Endothelial cell of umbilical vein (primary cell): Measurements from ENCODE around the gene EIF2B2. TPM values are rescaled to one million over a fixed set of nuclear protein-coding genes. Genes with fewer than 3 reads are reported as not detected.
A peak's percentile ranks its signal among the peaks of the same experiment; 100 is the strongest.

Experiments used
- BruUV-seq: library from RNA; stranded (reverse); fragments of 400-500 nt; replicated peaks from 2 replicates; lab custom pipeline; 2021; lab: Mats Ljungman, UMichigan
- CTCF ChIA-PET: fragments of 300-600, 350-600 bp; sonication (Branson Sonifier 250); formaldehyde crosslinking; loops from one replicate; lab custom pipeline; 2021; ENCODE audit warnings: antibody characterized with exemption, inconsistent platforms; lab: Charles Lee
- POLR2A ChIA-PET: fragments of 300-600, 350-600 bp; sonication (Branson Sonifier 250); formaldehyde crosslinking; loops from one replicate; lab custom pipeline; 2021; ENCODE audit warnings: antibody characterized with exemption, inconsistent platforms; lab: Charles Lee
- DNase-seq: peaks from one replicate; pipeline ENCODE4 v3.0.0-alpha.2; 2011; ENCODE audit warnings: low read depth, low spot score
- FAIRE-seq: peaks from 2 replicates; lab custom pipeline; 2011; peaks lifted over from hg19 to GRCh38; lab: Jason Lieb, UNC
- H2AFZ ChIP-seq: 2 replicates; pipeline ENCODE4 v1.6.0; 2012; ENCODE audit warnings: low read depth, low read length, control low read depth, inconsistent platforms
- H3K27ac ChIP-seq: 2 replicates; pipeline ENCODE4 v1.5.1; 2011; ENCODE audit warnings: low read depth, mild to moderate bottlenecking, control low read depth, low read length, moderate library complexity; ENCODE audit not compliant: insufficient read depth
- H3K27me3 ChIP-seq, 2 experiments: 2 replicates each; pipeline versions ENCODE4 v1.6.0 to v1.6.1; 2011; ENCODE audit warnings: low read length in 2 of 2, mixed read lengths in 1 of 2; ENCODE audit not compliant: control insufficient read depth in 2 of 2, insufficient read depth in 2 of 2
- H3K36me3 ChIP-seq, 2 experiments: 2 replicates in 1 of 2; 3 replicates in 1 of 2; pipeline ENCODE4 v1.5.1; 2011; ENCODE audit warnings: low read length in 2 of 2, mild to moderate bottlenecking in 1 of 2, moderate library complexity in 1 of 2; ENCODE audit not compliant: control insufficient read depth in 2 of 2, insufficient read depth in 2 of 2; ENCODE audit errors: extremely low read depth in 1 of 2
- H3K4me1 ChIP-seq: 3 replicates; pipeline ENCODE4 v1.5.1; 2011; ENCODE audit warnings: mild to moderate bottlenecking, low read length; ENCODE audit not compliant: control insufficient read depth, insufficient read depth; ENCODE audit errors: extremely low read depth
- H3K4me2 ChIP-seq: 2 replicates; pipeline ENCODE4 v1.6.1; 2011; ENCODE audit warnings: low read length, control low read depth, mixed read lengths; ENCODE audit not compliant: insufficient read depth
- H3K4me3 ChIP-seq, 3 experiments: fragments of 200-600 bp in 1 of 3; sonication (generic), shearing (Covaris generic) in 1 of 3; replicated peaks in 1 of 3; 2 replicates each; pipeline ENCODE4 v1.5.1; 2011 to 2016; ENCODE audit warnings: control low read depth in 3 of 3, low read length in 3 of 3, mild to moderate bottlenecking in 2 of 3, inconsistent platforms in 1 of 3, low read depth in 1 of 3, moderate library complexity in 1 of 3; ENCODE audit not compliant: insufficient read depth in 1 of 3
- H3K79me2 ChIP-seq: 2 replicates; pipeline ENCODE4 v1.6.0; 2012; ENCODE audit warnings: low read length, inconsistent platforms; ENCODE audit not compliant: control insufficient read depth, insufficient read depth
- H3K9ac ChIP-seq: replicated peaks from 2 replicates; pipeline ENCODE3; 2011; ENCODE audit warnings: low read length, control low read depth; ENCODE audit not compliant: insufficient read depth; ENCODE audit errors: extremely low read depth
- H3K9me1 ChIP-seq: replicated peaks from 3 replicates; pipeline ENCODE4 v1.6.0; 2011; ENCODE audit warnings: mild to moderate bottlenecking, low read length; ENCODE audit not compliant: control insufficient read depth, insufficient read depth; ENCODE audit errors: extremely low read depth
- H3K9me3 ChIP-seq: replicated peaks from 2 replicates; pipeline ENCODE4 v1.5.1; 2012; ENCODE audit warnings: low read length, inconsistent platforms; ENCODE audit not compliant: control insufficient read depth, insufficient read depth
- H4K20me1 ChIP-seq: replicated peaks from 2 replicates; pipeline ENCODE3; 2011; ENCODE audit warnings: mild to moderate bottlenecking, low read length; ENCODE audit not compliant: control insufficient read depth, insufficient read depth; ENCODE audit errors: extremely low read depth
- EZH2 ChIP-seq: IDR thresholded peaks from 2 replicates; pipeline ENCODE4 v1.6.1; 2012; ENCODE audit warnings: borderline replicate concordance, low read depth, mild to moderate bottlenecking, moderate library complexity, low read length, inconsistent platforms; ENCODE audit not compliant: severe bottlenecking
- FOS ChIP-seq: IDR thresholded peaks from 2 replicates; pipeline ENCODE4 v1.6.1; 2011; ENCODE audit warnings: mild to moderate bottlenecking, low read length, moderate library complexity, borderline replicate concordance; ENCODE audit not compliant: insufficient read depth
- GATA2 ChIP-seq: IDR thresholded peaks from 2 replicates; pipeline ENCODE4 v1.7.0; 2011; ENCODE audit warnings: low read depth, mild to moderate bottlenecking, moderate library complexity, mixed read lengths, low read length; ENCODE audit not compliant: insufficient read length, insufficient read depth
- JUN ChIP-seq: IDR thresholded peaks from 2 replicates; pipeline ENCODE4 v1.6.1; 2011; ENCODE audit warnings: borderline replicate concordance, low read depth; ENCODE audit not compliant: insufficient read length, insufficient read depth
- MYC ChIP-seq: IDR thresholded peaks from one replicate; pipeline ENCODE4 v1.6.1; 2011; ENCODE audit warnings: mild to moderate bottlenecking, low read depth, low read length
- POLR2A ChIP-seq: IDR thresholded peaks from 2 replicates; pipeline ENCODE4 v1.6.1; 2012; ENCODE audit warnings: low read depth, mild to moderate bottlenecking, control low read depth, low read length
- POLR2AphosphoS5 ChIP-seq: IDR thresholded peaks from 2 replicates; pipeline ENCODE4 v1.6.1; 2012; ENCODE audit warnings: low read depth, mild to moderate bottlenecking, control low read depth, low read length, moderate library complexity; ENCODE audit not compliant: insufficient read depth
- dilution Hi-C: fragments of 300-500 bp; cut with MboI; formaldehyde crosslinking; loops from one replicate; pipeline ENCODE4 v1.15.0; 2019; ENCODE audit warnings: low sequenced_read_pairs; ENCODE audit not compliant: extremely low pct_ligation_motif_present
- intact Hi-C: fragments of 100-400 bp; cut with micrococcal nuclease; formaldehyde crosslinking; loops from one replicate; pipeline ENCODE4 v1.10.0; 2022
- polyA plus RNA-seq, 4 experiments: library from polyadenylated mRNA; depleted of rRNA in 3 of 4; stranded (reverse) in 3 of 4; unstranded in 1 of 4; fragments of >200 nt; gene quantifications; 2 replicates each; pipeline versions ENCODE4 v1.2.1 to v1.2.3, GENCODE V29; 2011 to 2012; ENCODE audit warnings: missing spikeins in 1 of 4
- total RNA-seq: library from RNA; stranded (reverse); gene quantifications from 2 replicates; pipeline ENCODE4 v1.2.3, GENCODE V29; 2021
- TF ChIP-seq, protein P1 (sequence below): IDR thresholded peaks from 2 replicates; pipeline ENCODE4 v1.6.1; 2011; ENCODE audit not compliant: insufficient read depth, insufficient read length
- TF ChIP-seq, protein P2 (sequence below), 2 donors: IDR thresholded peaks; 1 replicate in 1 of 2; 2 replicates in 1 of 2; pipeline ENCODE4 v1.5.1; 2011; ENCODE audit warnings: low read length in 2 of 2, mild to moderate bottlenecking in 2 of 2, moderate library complexity in 2 of 2, control low read depth in 1 of 2, inconsistent platforms in 1 of 2, low read depth in 1 of 2; ENCODE audit not compliant: insufficient read depth in 1 of 2; ENCODE audit errors: extremely low read depth in 1 of 2

The EIF2B2 gene
- total and polyA plus RNA-seq, 2 donors (not counting 3 experiments of a cell fraction or from before 2014, with no cell fraction given) = 97.0 to 143 TPM

DNA sequence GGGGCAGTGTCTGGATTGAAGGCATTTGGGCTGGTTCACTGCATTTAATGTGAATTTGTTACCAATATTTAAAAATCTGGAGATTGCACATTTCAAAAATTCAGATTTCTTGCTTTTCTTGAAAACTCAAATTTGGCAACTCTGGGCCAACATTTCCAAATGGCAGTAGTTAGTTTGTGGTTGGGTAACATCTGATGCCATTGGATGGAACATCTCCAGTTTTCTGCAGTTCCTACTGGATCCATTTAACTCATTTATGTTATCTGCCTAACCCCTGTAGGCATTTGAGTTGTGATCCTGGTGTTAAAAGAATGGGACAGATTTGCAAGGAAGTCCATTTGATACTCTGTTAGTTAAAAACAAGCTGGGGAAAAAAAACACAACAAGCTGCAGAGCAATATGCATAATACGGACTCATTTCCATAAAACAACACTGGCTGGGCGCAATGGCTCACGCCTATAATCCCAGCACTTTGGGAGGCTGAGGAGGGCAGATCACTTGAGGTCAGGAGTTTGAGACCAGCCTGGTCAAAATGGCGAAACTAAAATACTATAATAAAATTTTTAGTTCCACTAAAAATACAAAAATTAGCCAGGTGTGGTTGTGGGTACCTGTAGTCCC, 7.9 kb downstream of the EIF2B2 start:
- no TSS peak for BruUV-seq
- TF ChIP-seq GATA2 (no peak), MYC (no peak), POLR2A (no peak), FOS (no peak), POLR2AphosphoS5 (no peak), JUN (no peak), EZH2 (no peak)
- TF ChIP-seq, protein P1, sequence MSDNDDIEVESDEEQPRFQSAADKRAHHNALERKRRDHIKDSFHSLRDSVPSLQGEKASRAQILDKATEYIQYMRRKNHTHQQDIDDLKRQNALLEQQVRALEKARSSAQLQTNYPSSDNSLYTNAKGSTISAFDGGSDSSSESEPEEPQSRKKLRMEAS = no peak
- TF ChIP-seq, protein P2, sequence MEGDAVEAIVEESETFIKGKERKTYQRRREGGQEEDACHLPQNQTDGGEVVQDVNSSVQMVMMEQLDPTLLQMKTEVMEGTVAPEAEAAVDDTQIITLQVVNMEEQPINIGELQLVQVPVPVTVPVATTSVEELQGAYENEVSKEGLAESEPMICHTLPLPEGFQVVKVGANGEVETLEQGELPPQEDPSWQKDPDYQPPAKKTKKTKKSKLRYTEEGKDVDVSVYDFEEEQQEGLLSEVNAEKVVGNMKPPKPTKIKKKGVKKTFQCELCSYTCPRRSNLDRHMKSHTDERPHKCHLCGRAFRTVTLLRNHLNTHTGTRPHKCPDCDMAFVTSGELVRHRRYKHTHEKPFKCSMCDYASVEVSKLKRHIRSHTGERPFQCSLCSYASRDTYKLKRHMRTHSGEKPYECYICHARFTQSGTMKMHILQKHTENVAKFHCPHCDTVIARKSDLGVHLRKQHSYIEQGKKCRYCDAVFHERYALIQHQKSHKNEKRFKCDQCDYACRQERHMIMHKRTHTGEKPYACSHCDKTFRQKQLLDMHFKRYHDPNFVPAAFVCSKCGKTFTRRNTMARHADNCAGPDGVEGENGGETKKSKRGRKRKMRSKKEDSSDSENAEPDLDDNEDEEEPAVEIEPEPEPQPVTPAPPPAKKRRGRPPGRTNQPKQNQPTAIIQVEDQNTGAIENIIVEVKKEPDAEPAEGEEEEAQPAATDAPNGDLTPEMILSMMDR (IDR thresholded peaks at IDR 0.05; ENCODE audit: extremely low read depth in 1 of 2, insufficient read depth in 1 of 2, low read depth in 1 of 2, low read length in 2 of 2) = no peak
- Histone ChIP-seq H3K9me1 (no peaks in the 10 kb centered on the region), H3K4me3 (no peak overlapping the region), H3K79me2 (peaks cover 11% of the 10 kb centered on the region), H3K4me2 (no peak overlapping the region), H4K20me1 (no peaks in the 10 kb centered on the region), H3K9me3 (no peaks in the 10 kb centered on the region), H3K27me3 (no peaks in the 10 kb centered on the region), H3K4me1 (peaks cover 14% of the 10 kb centered on the region), H3K27ac (no peak overlapping the region), H3K36me3 (peaks cover 20 to 28% of the 10 kb centered on the region in 2 experiments), H2AFZ (no peak overlapping the region), H3K9ac (no peak overlapping the region)
- FAIRE-seq (peak; percentile 21), DNase-seq (no peak)
- ChIA-PET CTCF (interaction anchor here (1.2 to 1.9 kb wide), 4 partner anchors 16 to 105 kb away, joined by 3 to 17 read pairs (median 4); no protein-coding TSS in a partner anchor), POLR2A (no interaction called here)
- intact Hi-C loops (loop anchor here (1.0 to 2.0 kb wide), 2 partner anchors 7 to 56 kb away; partner anchors contain the start of gene PGF), dilution Hi-C loops (no loop called here)
